Stimulated activated CD4-positive, alpha-beta T cell treated with anti-CD3 and anti-CD28 coated beads, TNF-alpha, amount 100 ng/mL, for 48 hours (primary cell): ENCODE data around the gene MAP3K12.
"Not testable (repeated sequence)": the region's sequence is repeated elsewhere in the genome, so short reads cannot be mapped to it uniquely, and the experiment has no call there.

Experiments used
- DNase-seq, 3 donors: peaks; one replicate each; pipeline ENCODE4 v3.0.0-alpha.2; 2020; ENCODE audit warnings: low read depth in 3 of 3

MAP3K12 gene, protein sequence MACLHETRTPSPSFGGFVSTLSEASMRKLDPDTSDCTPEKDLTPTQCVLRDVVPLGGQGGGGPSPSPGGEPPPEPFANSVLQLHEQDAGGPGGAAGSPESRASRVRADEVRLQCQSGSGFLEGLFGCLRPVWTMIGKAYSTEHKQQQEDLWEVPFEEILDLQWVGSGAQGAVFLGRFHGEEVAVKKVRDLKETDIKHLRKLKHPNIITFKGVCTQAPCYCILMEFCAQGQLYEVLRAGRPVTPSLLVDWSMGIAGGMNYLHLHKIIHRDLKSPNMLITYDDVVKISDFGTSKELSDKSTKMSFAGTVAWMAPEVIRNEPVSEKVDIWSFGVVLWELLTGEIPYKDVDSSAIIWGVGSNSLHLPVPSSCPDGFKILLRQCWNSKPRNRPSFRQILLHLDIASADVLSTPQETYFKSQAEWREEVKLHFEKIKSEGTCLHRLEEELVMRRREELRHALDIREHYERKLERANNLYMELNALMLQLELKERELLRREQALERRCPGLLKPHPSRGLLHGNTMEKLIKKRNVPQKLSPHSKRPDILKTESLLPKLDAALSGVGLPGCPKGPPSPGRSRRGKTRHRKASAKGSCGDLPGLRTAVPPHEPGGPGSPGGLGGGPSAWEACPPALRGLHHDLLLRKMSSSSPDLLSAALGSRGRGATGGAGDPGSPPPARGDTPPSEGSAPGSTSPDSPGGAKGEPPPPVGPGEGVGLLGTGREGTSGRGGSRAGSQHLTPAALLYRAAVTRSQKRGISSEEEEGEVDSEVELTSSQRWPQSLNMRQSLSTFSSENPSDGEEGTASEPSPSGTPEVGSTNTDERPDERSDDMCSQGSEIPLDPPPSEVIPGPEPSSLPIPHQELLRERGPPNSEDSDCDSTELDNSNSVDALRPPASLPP

DNA sequence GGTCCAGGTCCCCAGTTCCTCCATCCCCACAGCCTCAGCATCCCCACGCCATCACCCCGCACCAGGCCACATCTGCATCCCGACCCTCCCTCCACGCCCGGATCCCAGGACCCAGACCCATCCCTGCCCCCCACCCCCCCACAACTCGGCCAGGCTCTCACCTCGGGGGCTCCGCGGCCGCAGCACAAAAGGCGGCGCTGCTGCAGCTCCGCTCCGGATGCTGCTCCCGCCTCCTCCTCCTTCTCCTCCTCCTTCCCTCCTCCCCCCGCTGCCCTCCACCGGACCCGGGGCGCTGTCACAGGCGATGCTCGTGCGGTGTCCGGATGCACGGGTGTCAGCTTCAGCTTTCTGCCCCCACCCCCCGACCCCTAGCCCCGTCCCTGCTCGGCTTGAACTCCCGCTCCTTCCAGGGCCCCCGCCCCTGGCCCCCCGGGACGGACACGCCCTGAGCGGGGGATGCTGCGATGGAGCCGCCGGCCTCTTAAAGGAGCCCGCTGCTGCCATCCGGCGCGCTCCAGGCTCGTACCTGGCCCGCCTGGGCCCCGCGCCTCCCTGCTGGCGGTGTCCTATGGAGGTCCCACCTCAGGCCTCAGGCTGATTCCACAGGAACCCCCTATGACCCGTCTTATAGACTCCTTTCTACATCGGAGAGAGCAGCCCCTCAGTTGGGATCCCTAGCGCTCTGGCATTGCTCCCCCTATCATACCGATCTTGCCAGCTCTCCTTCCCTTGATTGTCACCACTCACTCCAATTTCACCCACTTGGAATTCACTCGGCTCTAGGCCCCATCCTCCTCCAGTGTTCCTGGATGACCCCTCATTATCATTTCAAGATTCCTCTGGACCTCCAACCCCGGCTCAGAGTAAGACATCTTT, at the start of gene MAP3K12:
Gene MAP3K12, minus strand, starts transcription at position 193 of the 876 bp plus-strand sequence. CDS start 12,067 bp downstream, outside the sequence.
- peak; percentile 22 to 57 (median 26) for DNase-seq

DNA sequence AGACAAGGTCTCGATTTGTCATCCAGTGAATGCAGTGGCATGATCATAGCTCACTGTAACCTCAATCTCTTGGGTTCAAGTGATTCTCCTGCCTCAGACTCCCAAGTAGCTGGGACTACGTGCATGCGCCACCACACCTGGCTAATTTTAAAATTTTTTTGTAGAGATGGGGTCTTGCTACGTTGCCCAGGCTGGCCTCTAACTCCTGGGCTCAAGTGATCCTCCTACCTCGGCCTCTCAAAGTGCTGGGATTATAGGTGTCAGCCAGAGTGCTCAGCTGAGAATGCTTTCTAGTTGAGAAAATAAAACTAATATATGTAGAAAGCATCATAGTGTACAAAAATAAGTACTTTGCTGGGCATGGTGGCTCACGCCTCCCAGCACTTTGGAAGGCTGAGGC, 49.1 kb upstream of the MAP3K12 start:
- DNase-seq = not testable (repeated sequence)

DNA sequence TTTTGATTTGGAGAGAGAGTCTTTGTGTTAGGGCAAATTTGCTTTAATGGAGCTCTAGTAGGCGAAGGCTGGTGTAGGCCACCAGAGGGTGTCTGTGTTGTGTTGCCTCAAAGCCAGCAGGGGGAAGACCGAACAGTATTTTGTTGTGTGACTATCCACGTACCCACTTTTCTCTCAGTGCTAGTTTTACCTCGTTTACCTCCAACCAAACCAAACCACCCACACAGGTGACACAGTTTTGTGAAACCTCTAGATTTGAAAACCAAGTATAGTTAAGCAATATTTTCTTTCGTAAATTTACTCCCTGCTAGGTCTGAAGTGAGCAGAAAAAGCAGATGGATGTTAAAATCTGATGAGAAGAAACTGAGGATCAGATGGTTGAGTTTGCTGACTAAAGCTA, 44.3 kb upstream of the MAP3K12 start:
- peak; percentile 24 to 34 (median 29) for DNase-seq

DNA sequence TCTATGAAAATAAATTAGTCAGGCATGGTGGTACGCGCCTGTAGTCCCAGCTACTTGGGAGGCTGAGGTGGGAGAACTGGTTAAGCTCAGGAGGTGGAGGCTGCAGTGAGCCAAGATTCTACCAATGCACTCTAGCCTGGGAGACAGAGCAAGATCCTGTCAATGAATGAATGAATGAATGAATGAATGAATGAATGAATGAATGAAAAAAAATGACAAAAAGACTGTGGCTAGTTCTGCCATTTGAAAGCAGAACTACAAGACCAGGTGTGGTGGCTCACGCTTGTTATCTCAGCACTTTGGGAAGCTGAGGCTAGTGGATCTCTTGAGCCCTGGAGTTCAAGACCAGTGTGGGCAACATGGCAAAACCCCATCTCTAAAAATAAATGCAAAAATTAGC, 40.3 kb upstream of the MAP3K12 start:
- DNase-seq = no peak

DNA sequence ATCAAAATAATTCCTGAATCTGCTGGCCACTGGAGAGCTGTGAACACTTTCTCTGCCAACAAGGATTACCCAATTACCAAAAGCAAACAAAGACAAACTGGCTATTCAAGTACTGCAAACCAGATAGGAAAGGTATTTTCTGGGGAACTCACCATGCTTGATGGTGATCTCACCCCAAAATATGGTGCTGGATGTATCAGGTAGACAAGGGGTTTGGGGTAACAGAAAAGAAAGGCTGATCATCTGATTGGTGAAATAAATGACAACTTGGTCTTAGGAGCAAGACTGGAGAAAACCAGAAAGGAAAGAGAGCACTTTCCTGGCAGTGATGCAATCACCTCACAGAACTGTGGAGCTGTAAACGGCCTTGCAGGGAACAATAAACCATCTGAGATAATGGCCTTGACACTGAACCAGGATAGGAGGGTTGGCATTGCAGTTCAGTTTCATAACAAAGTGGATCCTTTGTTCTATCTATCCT, 39.0 kb upstream of the MAP3K12 start:
- no peak for DNase-seq

DNA sequence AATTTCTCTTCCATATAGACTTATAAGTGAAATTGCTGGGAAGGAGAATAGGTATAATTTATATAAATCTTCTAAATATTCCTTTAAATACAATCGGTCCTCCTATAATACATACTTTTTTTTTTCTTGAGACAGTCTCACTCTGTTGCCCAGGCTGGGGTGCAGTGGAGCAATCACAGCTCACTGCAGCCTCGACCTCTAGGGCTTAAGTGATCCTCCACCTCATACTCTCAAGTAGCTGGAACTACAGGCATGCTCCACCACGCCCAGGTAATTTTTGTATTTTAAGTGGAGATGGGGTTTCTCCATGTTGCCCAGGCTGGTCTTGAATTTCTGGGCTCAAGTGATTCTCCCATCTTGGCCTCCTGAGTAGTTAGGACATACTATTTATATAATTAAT, 37.7 kb upstream of the MAP3K12 start:
- DNase-seq = no peak

DNA sequence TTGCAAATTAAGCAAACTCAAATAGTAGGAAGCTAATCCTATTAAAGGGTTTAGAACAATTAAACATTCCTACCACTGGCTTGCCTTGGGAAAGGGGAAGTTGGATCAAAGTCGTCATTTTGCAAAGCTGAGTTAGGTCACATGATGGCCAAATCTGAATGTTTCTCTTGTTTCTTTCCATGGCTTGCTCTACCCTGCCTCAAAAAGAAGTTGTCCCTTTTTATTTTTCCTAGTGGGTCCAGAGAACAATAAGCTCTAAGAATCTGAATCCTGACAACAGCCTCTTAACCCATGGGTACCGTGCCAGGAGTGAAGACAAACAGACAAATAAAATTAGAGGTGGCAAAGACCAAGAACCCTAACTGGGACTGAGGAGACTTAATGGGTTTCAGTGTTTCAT, 34.2 kb upstream of the MAP3K12 start:
- no peak for DNase-seq

DNA sequence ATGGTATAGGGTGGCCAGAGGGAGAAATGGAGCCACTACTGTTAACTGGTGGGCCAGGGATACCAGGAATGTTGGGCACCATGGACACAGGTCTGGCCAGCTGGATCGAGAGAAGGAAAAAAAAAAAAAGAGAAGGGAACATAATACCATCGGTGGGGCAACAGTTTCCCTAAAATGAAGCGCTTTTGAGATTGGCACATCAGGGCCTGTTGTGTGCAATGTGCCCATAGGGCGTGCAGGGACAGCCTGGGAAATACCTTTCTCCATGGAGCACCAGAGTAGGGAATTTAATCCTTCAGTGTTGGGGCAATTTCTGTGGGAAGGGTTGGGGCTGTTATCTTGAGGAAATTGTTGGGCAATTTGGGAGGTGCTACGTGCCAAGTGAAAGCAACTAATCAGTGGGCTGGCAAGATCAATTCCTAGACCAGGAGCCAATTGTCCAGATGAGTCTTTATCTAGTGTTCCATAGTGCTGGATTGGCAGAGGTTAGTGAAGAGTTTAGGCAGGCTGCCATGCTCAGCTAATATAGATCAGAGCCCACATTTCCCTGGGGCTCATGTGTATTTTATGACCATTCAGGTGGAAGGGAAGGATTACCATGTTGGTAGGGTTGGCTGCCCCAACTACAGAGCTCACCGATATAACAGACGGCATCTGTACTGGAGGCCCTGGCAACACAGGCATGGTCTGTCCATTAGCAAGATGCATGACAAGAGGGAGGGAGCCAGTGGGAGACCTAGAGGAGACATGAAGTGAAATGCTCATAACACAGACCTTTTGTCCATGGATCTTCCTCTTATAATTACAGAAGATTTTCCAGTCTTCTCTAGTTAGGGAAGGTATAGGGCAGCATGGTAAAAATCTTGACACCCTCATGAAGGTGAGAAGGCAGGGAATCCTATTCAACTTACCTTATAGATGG, 33.5 kb upstream of the MAP3K12 start:
- no peak for DNase-seq

DNA sequence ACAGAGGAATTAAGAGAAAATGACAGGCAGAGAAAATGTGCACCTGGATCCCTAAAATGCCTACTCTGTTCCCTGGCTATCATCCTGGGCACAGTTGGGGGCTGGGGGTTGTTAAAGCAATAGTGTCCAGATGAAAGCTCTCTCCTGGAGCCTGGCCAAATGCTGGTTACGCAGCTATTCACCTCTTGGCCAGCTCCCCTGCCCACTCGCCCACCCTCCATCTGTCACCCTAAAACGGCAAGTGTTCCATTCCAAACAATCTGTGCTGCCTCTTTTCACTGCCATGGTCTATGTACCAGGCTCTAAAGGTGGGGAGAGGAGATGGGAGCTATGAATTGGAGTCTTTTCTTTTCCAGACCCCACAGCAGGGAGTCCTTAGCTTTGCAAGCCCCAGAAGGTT, 32.8 kb upstream of the MAP3K12 start:
- DNase-seq = no peak

DNA sequence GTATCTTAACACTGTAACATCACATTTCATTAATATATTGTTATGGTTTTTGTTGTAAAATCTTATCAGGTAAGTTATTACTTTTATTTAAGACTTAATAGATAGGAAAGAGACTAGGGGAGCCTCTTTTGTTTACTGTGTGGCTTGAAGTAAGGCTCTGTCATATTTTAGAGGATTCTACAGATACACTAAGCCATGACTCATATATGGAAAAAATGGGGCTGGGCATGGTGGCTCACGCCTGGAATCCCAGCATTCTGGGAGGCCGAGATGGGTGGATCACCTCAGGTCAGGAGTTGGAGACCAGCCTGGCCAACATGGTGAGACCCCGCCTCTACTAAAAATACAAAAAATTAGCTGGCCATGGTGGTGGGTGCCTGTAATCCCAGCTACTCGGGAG, 31.7 kb upstream of the MAP3K12 start:
- no peak for DNase-seq

DNA sequence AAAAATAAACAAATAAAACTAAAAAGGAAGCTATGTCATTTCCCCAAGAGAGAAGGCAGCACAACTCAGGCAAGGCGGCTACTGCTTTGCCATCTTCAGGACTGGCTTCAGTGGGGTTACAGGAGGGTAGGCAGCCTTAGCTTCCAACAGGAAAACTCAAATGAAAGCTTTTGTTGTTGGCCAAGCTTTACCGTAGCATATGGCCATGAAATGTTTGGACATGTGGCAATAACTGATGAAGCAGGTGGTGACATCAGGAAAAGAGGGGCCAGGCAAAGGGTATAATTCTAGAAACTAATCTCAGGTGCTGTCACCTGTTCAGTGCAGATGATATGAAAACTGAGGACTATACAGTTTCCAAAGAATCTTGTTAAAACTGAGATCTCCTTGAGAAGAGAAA, 30.8 kb upstream of the MAP3K12 start:
- DNase-seq = no peak

DNA sequence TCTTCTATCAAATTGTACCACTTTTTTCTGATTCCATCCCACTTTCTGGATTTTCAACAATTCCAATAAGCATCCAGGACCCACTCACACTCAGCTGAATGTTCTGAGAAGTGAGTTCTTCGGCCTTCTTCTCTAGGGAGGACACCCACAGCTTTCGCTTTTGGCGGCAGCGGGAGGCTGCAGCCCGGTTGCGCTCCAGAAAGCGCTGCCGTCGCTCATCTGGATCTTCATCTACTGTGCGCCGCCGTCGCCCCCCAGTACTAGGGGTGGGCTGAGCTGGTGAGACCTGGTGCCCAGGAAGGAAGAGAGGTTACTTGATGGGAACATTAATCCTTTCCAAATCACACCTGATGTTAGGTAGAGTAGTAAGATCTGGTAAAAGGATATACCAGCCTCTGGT, 25.2 kb upstream of the MAP3K12 start:
- no peak for DNase-seq

DNA sequence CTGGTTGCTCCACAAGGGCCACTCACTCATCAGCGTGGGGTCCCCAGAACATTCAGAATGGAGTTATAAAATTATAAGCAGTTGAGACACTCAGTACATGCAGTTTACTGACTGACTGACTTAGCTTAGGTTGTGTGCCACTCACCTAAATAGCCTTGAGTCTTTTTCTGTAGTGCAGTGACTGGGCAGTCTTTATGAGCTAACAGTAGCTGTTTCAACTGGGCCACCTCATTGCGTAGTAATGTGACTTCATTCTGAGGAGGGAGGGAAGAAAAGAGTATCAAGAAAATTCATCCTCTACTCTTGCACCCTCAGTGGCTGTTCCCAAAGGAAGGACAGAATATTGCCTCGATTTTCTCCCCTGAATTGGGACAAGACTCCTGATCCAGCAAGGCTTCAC, 23.9 kb upstream of the MAP3K12 start:
- no peak for DNase-seq

DNA sequence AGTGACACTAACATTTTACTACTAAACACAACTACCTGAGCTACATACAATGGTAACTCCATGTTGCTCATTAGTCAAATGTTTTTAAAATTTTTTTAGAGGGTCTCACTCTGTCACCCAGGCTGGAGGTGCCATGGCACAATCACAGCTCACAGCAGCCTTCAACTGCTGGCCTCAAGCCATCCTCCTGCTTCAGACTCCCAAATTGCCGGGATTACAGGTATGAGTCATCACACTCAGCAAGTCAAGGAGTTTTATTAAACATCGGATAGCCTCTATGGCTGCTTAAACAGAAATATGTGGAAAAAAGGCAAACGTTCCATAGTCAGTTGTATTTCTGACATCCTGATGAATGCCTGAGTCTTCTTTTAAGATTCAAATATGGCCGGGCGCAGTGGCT, 19.1 kb upstream of the MAP3K12 start:
- no peak for DNase-seq

DNA sequence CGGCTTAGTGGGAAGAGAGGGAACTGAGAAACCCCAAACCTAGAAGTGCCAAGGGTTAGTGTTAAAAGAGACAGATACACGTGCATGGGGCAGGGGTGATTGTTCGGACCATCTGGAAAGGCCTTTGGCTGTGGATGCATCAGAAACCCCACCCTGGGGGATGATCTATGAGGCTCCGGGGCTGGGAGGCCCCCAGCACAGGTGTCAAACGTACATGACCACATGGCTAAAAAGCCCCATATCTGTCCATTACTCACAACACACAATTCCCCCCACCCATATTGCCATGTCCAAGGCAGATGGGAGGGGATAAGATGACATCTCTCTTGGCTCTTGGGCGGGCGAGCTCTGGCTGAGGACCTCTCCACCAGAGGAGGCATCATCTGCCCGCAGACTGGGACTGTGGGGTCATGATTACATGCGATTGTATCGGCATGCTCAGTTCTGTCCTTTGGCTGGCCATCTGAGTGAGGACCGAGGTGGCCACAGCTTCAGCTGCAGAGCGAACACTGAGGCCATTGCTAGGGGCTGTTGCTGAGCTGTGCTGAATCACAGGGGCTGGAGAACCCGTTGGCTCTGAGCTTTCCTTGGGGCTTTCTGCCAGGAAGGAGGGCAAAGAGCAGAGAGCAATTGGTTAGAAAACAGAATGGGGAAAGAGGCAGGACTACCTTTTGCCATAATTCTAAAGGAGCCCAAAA, 17.6 kb upstream of the MAP3K12 start:
- no peak for DNase-seq

DNA sequence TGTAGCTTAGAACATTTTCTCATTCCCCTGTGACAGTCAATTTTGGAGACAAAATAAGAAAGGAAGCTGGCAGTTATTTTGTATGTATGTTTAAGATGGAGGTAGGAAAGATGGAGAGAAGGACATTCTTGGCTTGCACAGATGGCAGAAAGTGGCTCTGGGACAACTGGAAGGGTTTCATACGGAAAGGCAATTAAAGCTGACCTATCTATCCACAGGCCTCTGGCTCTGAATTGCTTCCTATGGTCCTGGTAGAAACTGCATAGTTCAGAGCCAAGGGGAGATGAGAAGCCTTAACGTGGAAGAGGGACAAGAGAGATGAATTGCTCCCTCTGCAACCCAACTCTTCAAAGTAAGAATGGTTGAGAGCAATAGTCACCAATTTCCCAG, 16.0 kb upstream of the MAP3K12 start:
- DNase-seq = no peak

DNA sequence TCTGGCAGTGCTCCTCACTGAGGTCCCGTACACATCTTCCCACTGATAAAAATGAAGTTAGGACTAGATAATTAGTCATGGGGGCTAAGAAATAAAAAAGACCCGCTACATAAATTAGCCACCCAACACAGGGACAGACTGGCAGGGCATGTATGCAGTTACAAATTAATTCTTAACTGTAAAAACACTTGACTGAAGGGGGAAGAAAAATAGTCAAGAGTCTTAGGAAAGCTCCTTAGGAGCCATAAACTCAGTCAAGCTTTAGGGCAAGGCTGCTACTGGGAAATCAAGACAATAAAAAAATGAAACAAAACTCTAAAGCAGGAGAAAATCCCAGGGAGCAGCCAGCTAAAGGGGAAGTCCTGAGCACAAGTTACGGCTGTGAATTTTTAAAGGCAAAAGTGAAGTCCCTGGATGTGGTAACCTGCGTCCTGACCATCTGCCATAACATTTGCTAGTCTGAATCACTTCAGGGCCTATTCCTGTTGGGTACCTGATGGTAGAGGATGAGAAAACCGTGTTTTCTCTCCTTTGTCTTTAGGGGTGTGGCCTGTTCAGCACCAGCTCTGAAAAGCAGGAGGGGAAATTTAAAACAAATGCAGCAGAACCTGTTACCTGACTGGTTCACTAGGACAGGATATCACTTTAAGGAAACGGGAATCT, 15.5 kb upstream of the MAP3K12 start:
- no peak for DNase-seq

DNA sequence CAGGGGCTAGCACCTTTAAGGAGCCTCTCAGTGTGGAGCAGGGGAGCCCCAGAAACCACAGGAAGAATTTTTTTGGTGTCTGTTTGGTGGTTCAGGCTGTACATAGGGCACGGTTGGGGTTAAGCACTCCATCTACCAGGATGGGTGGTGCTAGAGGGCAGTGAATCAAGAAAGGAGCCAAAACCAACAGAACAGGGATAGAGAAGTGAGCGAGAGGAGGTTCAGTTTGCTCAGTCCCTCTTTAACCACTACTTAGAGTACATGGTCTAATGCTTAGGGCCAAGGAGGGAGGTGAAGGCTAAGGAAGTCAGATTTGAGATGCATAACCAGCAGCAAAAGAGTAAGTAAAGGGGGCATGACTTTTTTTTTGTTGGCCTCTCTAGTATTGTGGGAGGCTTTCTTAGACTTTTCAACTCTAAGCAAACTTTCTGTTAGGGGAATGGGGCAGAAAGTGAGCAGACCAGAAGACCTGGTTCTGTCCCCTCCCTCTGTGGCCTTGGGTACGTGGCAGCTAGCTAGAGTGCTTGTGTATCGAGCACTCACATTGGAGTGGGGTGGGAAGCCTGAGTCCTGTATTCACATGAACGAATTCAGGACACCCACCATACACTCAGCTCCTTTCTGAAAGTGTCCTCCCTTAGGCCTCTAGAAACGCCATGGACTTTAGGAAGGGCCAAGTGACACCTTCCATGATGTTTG, 14.6 kb upstream of the MAP3K12 start:
- no peak for DNase-seq
